Activated T-helper 17 cell treated with anti-CD3 and anti-CD28 coated beads, Interleukin-2, amount 50 U/mL, for 72 hours (primary cell): ENCODE results near the gene SACS. TPM values are rescaled to one million over a fixed set of nuclear protein-coding genes. Genes with fewer than 3 reads are reported as not detected.

Experiments used
- ATAC-seq: fragments of 150-1000 bp; cut with Tn5 transposase; replicated peaks from 2 replicates; pipeline ENCODE4 v1.10.0; 2021; ENCODE audit warnings: mild to moderate bottlenecking, moderate library complexity
- H3K27ac Mint-ChIP-seq: one replicate; pipeline ENCODE4 v1.8.0; 2022; ENCODE audit warnings: mixed read lengths
- H3K27me3 Mint-ChIP-seq: one replicate; pipeline ENCODE4 v1.8.0; 2022; ENCODE audit warnings: mixed read lengths
- H3K36me3 Mint-ChIP-seq: one replicate; pipeline ENCODE4 v1.8.0; 2022; ENCODE audit warnings: low read depth, mild to moderate bottlenecking, mixed read lengths
- H3K4me1 Mint-ChIP-seq: one replicate; pipeline ENCODE4 v1.8.0; 2022; ENCODE audit warnings: mixed read lengths
- H3K4me3 Mint-ChIP-seq: one replicate; pipeline ENCODE4 v1.8.0; 2022; ENCODE audit warnings: mild to moderate bottlenecking, mixed read lengths
- H3K9me3 Mint-ChIP-seq: one replicate; pipeline ENCODE4 v1.8.0; 2022; ENCODE audit warnings: mixed read lengths
- total RNA-seq, 2 donors: library from RNA; stranded (reverse); gene quantifications; one replicate each; pipeline ENCODE4 v1.2.3, GENCODE V29; 2022

The SACS gene
- total RNA-seq, 2 donors from 2014 or later = 44.1 to 45.4 TPM

GRCh38 chr13:23375001-23375971, 58.2 kb downstream of the SACS start:
- peaks cover 35% of the 10 kb centered on the region for H3K36me3 Mint-ChIP-seq
- no peaks in the 10 kb centered on the region for H3K9me3 Mint-ChIP-seq
- peak overlapping the region; percentile 70 for H3K4me3 Mint-ChIP-seq
- ATAC-seq = peak; percentile 89
- no peaks in the 10 kb centered on the region for H3K27me3 Mint-ChIP-seq
- H3K4me1 Mint-ChIP-seq = peaks cover 59% of the 10 kb centered on the region
- no peak overlapping the region for H3K27ac Mint-ChIP-seq

- peaks cover 37% of the 10 kb centered on the region for H3K4me1 Mint-ChIP-seq
- H3K27ac Mint-ChIP-seq = peak overlapping the region; percentile 33
These were observed 61.1 kb downstream of the SACS start for GRCh38 chr13:23372264-23372906.

GRCh38 chr13:23367907-23368306, 65.6 kb downstream of the SACS start:
- Mint-ChIP-seq H3K27me3 (no peaks in the 10 kb centered on the region), H3K4me1 (peaks cover 19% of the 10 kb centered on the region), H3K4me3 (no peak overlapping the region), H3K36me3 (peaks cover 100% of the 10 kb centered on the region), H3K27ac (no peak overlapping the region), H3K9me3 (no peaks in the 10 kb centered on the region)
- ATAC-seq = no peak

More at GRCh38 chr13:23372264-23372906, 61.1 kb downstream of the SACS start:
- ATAC-seq = no peak
- H3K9me3 Mint-ChIP-seq = no peaks in the 10 kb centered on the region
- peak overlapping the region; percentile 61 for H3K4me3 Mint-ChIP-seq
- peaks cover 64% of the 10 kb centered on the region for H3K36me3 Mint-ChIP-seq
- H3K27me3 Mint-ChIP-seq = no peaks in the 10 kb centered on the region

- Mint-ChIP-seq H3K9me3 (no peaks in the 10 kb centered on the region), H3K4me1 (peaks cover 4% of the 10 kb centered on the region), H3K27ac (no peak overlapping the region), H3K4me3 (no peak overlapping the region), H3K36me3 (peaks cover 100% of the 10 kb centered on the region), H3K27me3 (no peaks in the 10 kb centered on the region)
- ATAC-seq = no peak
These were observed 67.8 kb downstream of the SACS start for GRCh38 chr13:23365652-23366051.

- Mint-ChIP-seq H3K4me1 (no peaks in the 10 kb centered on the region), H3K27me3 (no peaks in the 10 kb centered on the region), H3K36me3 (peaks cover 92% of the 10 kb centered on the region), H3K27ac (no peak overlapping the region), H3K4me3 (no peak overlapping the region), H3K9me3 (no peaks in the 10 kb centered on the region)
- no peak for ATAC-seq
These were observed 73.6 kb downstream of the SACS start for GRCh38 chr13:23359882-23360281.

- no peak overlapping the region for H3K4me3 Mint-ChIP-seq
- no peak for ATAC-seq
- H3K36me3 Mint-ChIP-seq = peaks cover 92% of the 10 kb centered on the region
- H3K9me3 Mint-ChIP-seq = no peaks in the 10 kb centered on the region
- no peaks in the 10 kb centered on the region for H3K4me1 Mint-ChIP-seq
- no peaks in the 10 kb centered on the region for H3K27me3 Mint-ChIP-seq
- no peak overlapping the region for H3K27ac Mint-ChIP-seq
These were observed 76.2 kb downstream of the SACS start for GRCh38 chr13:23357349-23357748.

- no peak for ATAC-seq
- Mint-ChIP-seq H3K27me3 (no peaks in the 10 kb centered on the region), H3K27ac (no peak overlapping the region), H3K9me3 (no peaks in the 10 kb centered on the region), H3K36me3 (peaks cover 92% of the 10 kb centered on the region), H3K4me1 (no peaks in the 10 kb centered on the region), H3K4me3 (no peak overlapping the region)
These were observed 77.1 kb downstream of the SACS start for GRCh38 chr13:23356368-23356767.

GRCh38 chr13:23354520-23354919, 79.0 kb downstream of the SACS start:
- ATAC-seq = no peak
- no peak overlapping the region for H3K4me3 Mint-ChIP-seq
- H3K4me1 Mint-ChIP-seq = no peaks in the 10 kb centered on the region
- H3K27me3 Mint-ChIP-seq = no peaks in the 10 kb centered on the region
- peaks cover 92% of the 10 kb centered on the region for H3K36me3 Mint-ChIP-seq
- no peak overlapping the region for H3K27ac Mint-ChIP-seq
- H3K9me3 Mint-ChIP-seq = no peaks in the 10 kb centered on the region

- ATAC-seq = no peak
- Mint-ChIP-seq H3K27ac (no peak overlapping the region), H3K9me3 (no peaks in the 10 kb centered on the region), H3K36me3 (peaks cover 100% of the 10 kb centered on the region), H3K4me3 (no peak overlapping the region), H3K27me3 (no peaks in the 10 kb centered on the region), H3K4me1 (no peaks in the 10 kb centered on the region)
These were observed 81.3 kb downstream of the SACS start for GRCh38 chr13:23352161-23352560.

GRCh38 chr13:23350009-23350408, 83.5 kb downstream of the SACS start:
- Mint-ChIP-seq H3K4me1 (no peaks in the 10 kb centered on the region), H3K9me3 (no peaks in the 10 kb centered on the region), H3K4me3 (no peak overlapping the region), H3K36me3 (peaks cover 98% of the 10 kb centered on the region), H3K27ac (no peak overlapping the region), H3K27me3 (no peaks in the 10 kb centered on the region)
- ATAC-seq = no peak

GRCh38 chr13:23349161-23349897, 84.2 kb downstream of the SACS start:
- H3K4me1 Mint-ChIP-seq = no peaks in the 10 kb centered on the region
- ATAC-seq = no peak
- peaks cover 98% of the 10 kb centered on the region for H3K36me3 Mint-ChIP-seq
- H3K27ac Mint-ChIP-seq = no peak overlapping the region
- H3K4me3 Mint-ChIP-seq = no peak overlapping the region
- peaks cover under 1% of the 10 kb centered on the region for H3K9me3 Mint-ChIP-seq
- H3K27me3 Mint-ChIP-seq = no peaks in the 10 kb centered on the region

GRCh38 chr13:23348262-23349127, 85.0 kb downstream of the SACS start:
- Mint-ChIP-seq H3K9me3 (peaks cover 3% of the 10 kb centered on the region), H3K4me3 (no peak overlapping the region), H3K27ac (no peak overlapping the region), H3K27me3 (no peaks in the 10 kb centered on the region), H3K4me1 (no peaks in the 10 kb centered on the region), H3K36me3 (peaks cover 98% of the 10 kb centered on the region)
- no peak for ATAC-seq

- no peaks in the 10 kb centered on the region for H3K27me3 Mint-ChIP-seq
- no peak overlapping the region for H3K27ac Mint-ChIP-seq
- ATAC-seq = no peak
- H3K36me3 Mint-ChIP-seq = peaks cover 98% of the 10 kb centered on the region
- peaks cover 3% of the 10 kb centered on the region for H3K9me3 Mint-ChIP-seq
- no peak overlapping the region for H3K4me3 Mint-ChIP-seq
- H3K4me1 Mint-ChIP-seq = no peaks in the 10 kb centered on the region
These were observed 85.9 kb downstream of the SACS start for GRCh38 chr13:23347601-23348000.
